ENCODE measurements around the gene LARP4.
"Not testable (repeated sequence)": the region's sequence is repeated elsewhere in the genome, so short reads cannot be mapped to it uniquely, and the experiment has no call there.

The LARP4 gene

DNA sequence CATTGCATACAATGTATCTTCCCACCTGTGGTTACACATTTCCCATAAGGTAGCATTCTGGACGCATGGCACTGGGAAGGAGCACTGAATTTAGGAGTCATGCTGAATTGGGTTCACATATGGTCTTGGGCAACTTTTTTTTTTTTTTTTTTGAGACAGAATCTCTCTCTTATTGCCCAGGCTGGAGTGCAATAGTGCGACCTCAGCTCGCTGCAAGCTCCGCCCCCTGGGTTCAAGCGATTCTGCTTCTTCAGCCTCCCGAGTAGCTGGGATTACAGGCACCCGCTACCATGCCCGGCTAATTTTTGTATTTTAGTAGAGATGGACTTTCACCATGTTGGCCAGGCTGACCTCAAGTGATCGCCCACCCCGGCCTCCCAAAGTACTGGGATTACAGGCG, 117.4 kb downstream of the LARP4 start:
- Histone ChIP-seq H3K9me3 (ENCODE audit: control insufficient read depth, insufficient read depth, low read depth, low read length) (no peaks in the 10 kb centered on the region), H3K4me1 (ENCODE audit: control insufficient read depth, insufficient read depth, low read length) (no peaks in the 10 kb centered on the region), H3K4me3 (ENCODE audit: low read depth, low read length) (no peak overlapping the region), H3K36me3 (ENCODE audit: control insufficient read depth in 2 of 2, insufficient read depth in 1 of 2, low read length in 2 of 2) (no peaks in the 10 kb centered on the region; a peak in 1 of 3 replicates), H3K27ac (ENCODE audit: extremely low read depth, low read depth, low read length) (no peak overlapping the region)
- no peak for TF ChIP-seq ZNF211 (tag by site-specific recombination; IDR thresholded peaks at IDR 0.05; ENCODE audit: low read depth)
- 0 out of 2 replicates have a peak, but pooled peaks have one; percentile 5 for TF ChIP-seq ZNF335 (tag by site-specific recombination; conservative IDR thresholded peaks at IDR 0.05)
- ChIA-PET CTCF (interaction anchor here (0.6 to 1.1 kb wide), 3 partner anchors 13 to 466 kb away, joined by 3 to 6 read pairs (median 5); partner anchors contain the start of gene DIP2B), POLR2A (no interaction called here)

DNA sequence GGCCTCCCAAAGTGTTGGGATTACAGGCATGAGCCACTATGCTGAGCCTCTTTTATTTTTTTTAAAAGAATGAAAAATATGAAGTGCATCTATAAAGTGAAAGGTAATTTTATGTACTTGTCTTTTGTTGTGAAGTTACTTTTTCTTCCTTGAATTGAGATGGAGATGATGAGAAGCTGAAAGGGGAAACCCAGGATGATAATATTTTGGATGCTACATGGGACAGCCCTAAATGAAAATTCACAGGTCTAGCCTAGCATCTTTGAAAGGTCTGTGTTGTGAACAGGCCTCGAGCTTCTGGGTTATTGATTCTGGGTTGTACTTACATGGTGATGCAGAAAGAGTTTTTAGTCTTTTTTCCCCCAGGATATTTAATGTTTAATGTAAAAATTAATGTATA, 118.7 kb downstream of the LARP4 start:
- ChIA-PET POLR2A (no interaction called here), CTCF (no interaction called here)
- no peaks in the 10 kb centered on the region; a peak in 2 of 3 replicates for H3K36me3 ChIP-seq (ENCODE audit: control insufficient read depth in 2 of 2, insufficient read depth in 1 of 2, low read length in 2 of 2)
- no peak overlapping the region for H3K4me3 ChIP-seq (ENCODE audit: low read depth, low read length)
- H3K4me1 ChIP-seq (ENCODE audit: control insufficient read depth, insufficient read depth, low read length): no peaks in the 10 kb centered on the region
- H3K27ac ChIP-seq (ENCODE audit: extremely low read depth, low read depth, low read length): no peak overlapping the region
- no peaks in the 10 kb centered on the region for H3K9me3 ChIP-seq (ENCODE audit: control insufficient read depth, insufficient read depth, low read depth, low read length)
- no peak for TF ChIP-seq ZNF558 (tag by site-specific recombination; IDR thresholded peaks at IDR 0.05)
- TF ChIP-seq PRDM1 (tag by site-specific recombination; IDR thresholded peaks at IDR 0.05): no peak
- TF ChIP-seq ZNF701 (tag by site-specific recombination; IDR thresholded peaks at IDR 0.05): no peak

DNA sequence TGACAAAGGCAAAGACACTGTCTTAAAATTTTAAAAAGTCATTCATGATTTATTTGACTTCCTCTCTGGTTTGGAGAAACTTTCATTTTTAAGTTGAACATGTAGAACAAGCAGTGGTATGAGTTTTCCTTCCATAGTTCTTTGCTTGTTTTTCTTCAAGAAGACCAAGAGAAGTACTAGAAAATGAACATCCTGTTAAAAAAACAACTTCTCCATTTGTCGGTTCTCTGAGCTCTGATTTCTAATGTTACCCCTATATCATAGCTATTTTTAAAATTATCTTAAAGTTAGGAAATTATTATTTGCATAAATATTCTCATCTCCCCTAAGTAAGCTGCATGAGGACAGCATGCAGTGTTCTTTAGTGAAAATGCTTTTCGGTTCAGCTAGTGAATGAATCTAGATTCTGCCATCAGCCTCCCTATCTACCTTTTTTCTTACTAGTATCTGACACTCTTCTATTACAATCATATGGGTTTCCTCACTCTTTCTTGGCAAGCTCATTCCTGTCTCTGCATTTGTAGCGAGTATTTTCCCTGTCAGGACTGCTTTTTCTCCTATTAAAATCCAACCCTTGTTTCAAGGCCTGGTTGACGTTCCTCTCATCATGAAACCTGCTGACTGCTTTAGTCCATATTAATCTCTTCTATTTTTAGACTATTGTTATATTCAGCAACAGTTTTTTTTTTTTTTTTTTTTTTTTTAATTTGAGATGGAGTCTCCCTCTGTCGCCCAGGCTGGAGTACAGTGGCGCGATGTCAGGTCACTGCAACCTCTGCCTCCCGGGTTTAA, 119.9 kb downstream of the LARP4 start:
- no peak overlapping the region for H3K4me3 ChIP-seq (ENCODE audit: low read depth, low read length)
- ChIA-PET POLR2A (interaction anchor here (0.7 kb wide), 1 partner anchor 16 kb away, joined by 4 read pairs; no protein-coding TSS in a partner anchor), CTCF (interaction anchor here (0.6 to 1.0 kb wide), 4 partner anchors 12 to 561 kb away, joined by 3 to 6 read pairs (median 4); no protein-coding TSS in a partner anchor)
- TF ChIP-seq ZNF510 (tag by site-specific recombination; IDR thresholded peaks at IDR 0.05; ENCODE audit: insufficient replicate concordance) (peak; percentile 8), ZNF560 (tag by site-specific recombination; IDR thresholded peaks at IDR 0.05; ENCODE audit: borderline replicate concordance) (no peak), ZNF48 (tag by site-specific recombination; IDR thresholded peaks at IDR 0.05) (no peak), ZBTB17 (tag by site-specific recombination; IDR thresholded peaks at IDR 0.05) (no peak), ZNF777 (tag by site-specific recombination; IDR thresholded peaks at IDR 0.05; ENCODE audit: borderline replicate concordance) (no peak)
- TF ChIP-seq, protein P1, sequence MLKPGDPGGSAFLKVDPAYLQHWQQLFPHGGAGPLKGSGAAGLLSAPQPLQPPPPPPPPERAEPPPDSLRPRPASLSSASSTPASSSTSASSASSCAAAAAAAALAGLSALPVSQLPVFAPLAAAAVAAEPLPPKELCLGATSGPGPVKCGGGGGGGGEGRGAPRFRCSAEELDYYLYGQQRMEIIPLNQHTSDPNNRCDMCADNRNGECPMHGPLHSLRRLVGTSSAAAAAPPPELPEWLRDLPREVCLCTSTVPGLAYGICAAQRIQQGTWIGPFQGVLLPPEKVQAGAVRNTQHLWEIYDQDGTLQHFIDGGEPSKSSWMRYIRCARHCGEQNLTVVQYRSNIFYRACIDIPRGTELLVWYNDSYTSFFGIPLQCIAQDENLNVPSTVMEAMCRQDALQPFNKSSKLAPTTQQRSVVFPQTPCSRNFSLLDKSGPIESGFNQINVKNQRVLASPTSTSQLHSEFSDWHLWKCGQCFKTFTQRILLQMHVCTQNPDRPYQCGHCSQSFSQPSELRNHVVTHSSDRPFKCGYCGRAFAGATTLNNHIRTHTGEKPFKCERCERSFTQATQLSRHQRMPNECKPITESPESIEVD (tag by site-specific recombination; IDR thresholded peaks at IDR 0.05): no peak
- TF ChIP-seq, protein P2, sequence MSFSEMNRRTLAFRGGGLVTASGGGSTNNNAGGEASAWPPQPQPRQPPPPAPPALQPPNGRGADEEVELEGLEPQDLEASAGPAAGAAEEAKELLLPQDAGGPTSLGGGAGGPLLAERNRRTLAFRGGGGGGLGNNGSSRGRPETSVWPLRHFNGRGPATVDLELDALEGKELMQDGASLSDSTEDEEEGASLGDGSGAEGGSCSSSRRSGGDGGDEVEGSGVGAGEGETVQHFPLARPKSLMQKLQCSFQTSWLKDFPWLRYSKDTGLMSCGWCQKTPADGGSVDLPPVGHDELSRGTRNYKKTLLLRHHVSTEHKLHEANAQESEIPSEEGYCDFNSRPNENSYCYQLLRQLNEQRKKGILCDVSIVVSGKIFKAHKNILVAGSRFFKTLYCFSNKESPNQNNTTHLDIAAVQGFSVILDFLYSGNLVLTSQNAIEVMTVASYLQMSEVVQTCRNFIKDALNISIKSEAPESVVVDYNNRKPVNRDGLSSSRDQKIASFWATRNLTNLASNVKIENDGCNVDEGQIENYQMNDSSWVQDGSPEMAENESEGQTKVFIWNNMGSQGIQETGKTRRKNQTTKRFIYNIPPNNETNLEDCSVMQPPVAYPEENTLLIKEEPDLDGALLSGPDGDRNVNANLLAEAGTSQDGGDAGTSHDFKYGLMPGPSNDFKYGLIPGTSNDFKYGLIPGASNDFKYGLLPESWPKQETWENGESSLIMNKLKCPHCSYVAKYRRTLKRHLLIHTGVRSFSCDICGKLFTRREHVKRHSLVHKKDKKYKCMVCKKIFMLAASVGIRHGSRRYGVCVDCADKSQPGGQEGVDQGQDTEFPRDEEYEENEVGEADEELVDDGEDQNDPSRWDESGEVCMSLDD (tag by site-specific recombination; IDR thresholded peaks at IDR 0.05): no peak
- TF ChIP-seq, protein P3, sequence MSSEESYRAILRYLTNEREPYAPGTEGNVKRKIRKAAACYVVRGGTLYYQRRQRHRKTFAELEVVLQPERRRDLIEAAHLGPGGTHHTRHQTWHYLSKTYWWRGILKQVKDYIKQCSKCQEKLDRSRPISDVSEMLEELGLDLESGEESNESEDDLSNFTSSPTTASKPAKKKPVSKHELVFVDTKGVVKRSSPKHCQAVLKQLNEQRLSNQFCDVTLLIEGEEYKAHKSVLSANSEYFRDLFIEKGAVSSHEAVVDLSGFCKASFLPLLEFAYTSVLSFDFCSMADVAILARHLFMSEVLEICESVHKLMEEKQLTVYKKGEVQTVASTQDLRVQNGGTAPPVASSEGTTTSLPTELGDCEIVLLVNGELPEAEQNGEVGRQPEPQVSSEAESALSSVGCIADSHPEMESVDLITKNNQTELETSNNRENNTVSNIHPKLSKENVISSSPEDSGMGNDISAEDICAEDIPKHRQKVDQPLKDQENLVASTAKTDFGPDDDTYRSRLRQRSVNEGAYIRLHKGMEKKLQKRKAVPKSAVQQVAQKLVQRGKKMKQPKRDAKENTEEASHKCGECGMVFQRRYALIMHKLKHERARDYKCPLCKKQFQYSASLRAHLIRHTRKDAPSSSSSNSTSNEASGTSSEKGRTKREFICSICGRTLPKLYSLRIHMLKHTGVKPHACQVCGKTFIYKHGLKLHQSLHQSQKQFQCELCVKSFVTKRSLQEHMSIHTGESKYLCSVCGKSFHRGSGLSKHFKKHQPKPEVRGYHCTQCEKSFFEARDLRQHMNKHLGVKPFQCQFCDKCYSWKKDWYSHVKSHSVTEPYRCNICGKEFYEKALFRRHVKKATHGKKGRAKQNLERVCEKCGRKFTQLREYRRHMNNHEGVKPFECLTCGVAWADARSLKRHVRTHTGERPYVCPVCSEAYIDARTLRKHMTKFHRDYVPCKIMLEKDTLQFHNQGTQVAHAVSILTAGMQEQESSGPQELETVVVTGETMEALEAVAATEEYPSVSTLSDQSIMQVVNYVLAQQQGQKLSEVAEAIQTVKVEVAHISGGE (tag by site-specific recombination; conservative IDR thresholded peaks at IDR 0.05; ENCODE audit: low read depth): no peak
- TF ChIP-seq, protein P4, sequence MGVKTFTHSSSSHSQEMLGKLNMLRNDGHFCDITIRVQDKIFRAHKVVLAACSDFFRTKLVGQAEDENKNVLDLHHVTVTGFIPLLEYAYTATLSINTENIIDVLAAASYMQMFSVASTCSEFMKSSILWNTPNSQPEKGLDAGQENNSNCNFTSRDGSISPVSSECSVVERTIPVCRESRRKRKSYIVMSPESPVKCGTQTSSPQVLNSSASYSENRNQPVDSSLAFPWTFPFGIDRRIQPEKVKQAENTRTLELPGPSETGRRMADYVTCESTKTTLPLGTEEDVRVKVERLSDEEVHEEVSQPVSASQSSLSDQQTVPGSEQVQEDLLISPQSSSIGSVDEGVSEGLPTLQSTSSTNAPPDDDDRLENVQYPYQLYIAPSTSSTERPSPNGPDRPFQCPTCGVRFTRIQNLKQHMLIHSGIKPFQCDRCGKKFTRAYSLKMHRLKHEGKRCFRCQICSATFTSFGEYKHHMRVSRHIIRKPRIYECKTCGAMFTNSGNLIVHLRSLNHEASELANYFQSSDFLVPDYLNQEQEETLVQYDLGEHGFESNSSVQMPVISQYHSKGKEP (tag by site-specific recombination; IDR thresholded peaks at IDR 0.05): no peak
- no peaks in the 10 kb centered on the region; a peak in 2 of 3 replicates for H3K36me3 ChIP-seq (ENCODE audit: control insufficient read depth in 2 of 2, insufficient read depth in 1 of 2, low read length in 2 of 2)
- H3K4me1 ChIP-seq (ENCODE audit: control insufficient read depth, insufficient read depth, low read length): no peaks in the 10 kb centered on the region
- no peaks in the 10 kb centered on the region for H3K9me3 ChIP-seq (ENCODE audit: control insufficient read depth, insufficient read depth, low read depth, low read length)
- H3K27ac ChIP-seq (ENCODE audit: extremely low read depth, low read depth, low read length): no peak overlapping the region

DNA sequence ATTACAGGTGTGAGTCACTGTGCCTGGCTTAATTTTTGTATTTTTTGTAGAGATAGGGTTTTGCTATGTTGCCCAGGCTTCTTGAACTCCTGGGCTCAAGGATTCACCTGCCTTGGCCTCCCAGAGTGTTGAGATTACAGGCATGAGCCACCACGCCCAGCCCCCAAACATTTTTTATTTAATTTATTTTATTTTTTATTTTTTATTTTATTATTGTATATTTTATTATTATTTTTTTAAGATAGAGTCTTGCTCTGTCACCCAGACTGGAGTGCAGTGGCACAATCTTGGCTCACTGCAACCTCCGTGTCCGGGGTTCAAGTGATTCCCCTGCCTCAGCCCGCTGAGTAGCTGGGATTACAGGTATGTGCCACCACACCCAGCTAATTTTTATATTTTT, 121.1 kb downstream of the LARP4 start:
- ChIA-PET POLR2A (interaction anchor here (0.7 kb wide), 1 partner anchor 849 kb away, joined by 6 read pairs; no protein-coding TSS in a partner anchor), CTCF (interaction anchor here (0.5 to 0.9 kb wide), 2 partner anchors 17 to 207 kb away, joined by 4 to 5 read pairs; partner anchors contain the start of gene DIP2B)

More for the DNA sequence above, 121.1 kb downstream of the LARP4 start:
- H3K4me3 ChIP-seq (ENCODE audit: low read depth, low read length); H3K36me3 ChIP-seq (ENCODE audit: control insufficient read depth in 2 of 2, insufficient read depth in 1 of 2, low read length in 2 of 2); H3K27ac ChIP-seq (ENCODE audit: extremely low read depth, low read depth, low read length); H3K9me3 ChIP-seq (ENCODE audit: control insufficient read depth, insufficient read depth, low read depth, low read length); H3K4me1 ChIP-seq (ENCODE audit: control insufficient read depth, insufficient read depth, low read length): not testable (repeated sequence)

Data from HEK293 (cell line).